Esophagus squamous epithelium (tissue), 5 donors: ENCODE measurements around the gene THY1. TPM values are rescaled to one million over a fixed set of nuclear protein-coding genes. Genes with fewer than 3 reads are reported as not detected.

Source experiments
- DNase-seq: peaks from one replicate; lab custom pipeline; 2025; lab: John Stamatoyannopoulos, UW
- H3K27ac ChIP-seq, 4 donors: fragments of 200-600 bp; sonication (generic); one replicate each; pipeline ENCODE4 v1.5.1; 2016 to 2019; ENCODE audit warnings: mild to moderate bottlenecking in 1 of 4
- H3K27me3 ChIP-seq, 4 donors: fragments of 200-600 bp; sonication (generic); 1 replicate in 3 of 4; 2 replicates in 1 of 4; pipeline versions ENCODE4 v1.5.1 to v1.6.0; 2017 to 2021; ENCODE audit warnings: antibody characterized with exemption in 1 of 4
- H3K36me3 ChIP-seq, 3 donors: fragments of 200-600 bp; sonication (generic); one replicate each; pipeline ENCODE4 v1.5.1; 2016 to 2019
- H3K4me1 ChIP-seq, 3 donors: fragments of 200-600 bp; sonication (generic); one replicate each; pipeline ENCODE4 v1.5.1; 2017 to 2019
- H3K4me3 ChIP-seq, 4 donors: fragments of 200-600 bp; sonication (generic); 1 replicate in 3 of 4; 2 replicates in 1 of 4; pipeline ENCODE4 v1.5.1; 2016 to 2019; ENCODE audit warnings: mild to moderate bottlenecking in 2 of 4, moderate library complexity in 1 of 4
- H3K9me3 ChIP-seq, 3 donors: fragments of 200-600 bp; sonication (generic); one replicate each; pipeline ENCODE4 v1.5.1; 2016 to 2019
- CTCF ChIP-seq, 6 experiments: fragments of 450-650 bp in 4 of 6; fragments of 200-600 bp in 2 of 6; sonication (generic) in 2 of 6; IDR thresholded peaks; one replicate each; pipeline ENCODE4 v1.5.1; 2016 to 2019; ENCODE audit warnings: antibody characterized with exemption in 6 of 6, mild to moderate bottlenecking in 4 of 6, moderate library complexity in 4 of 6
- POLR2A ChIP-seq, 4 donors: fragments of 450-650 bp; IDR thresholded peaks; one replicate each; pipeline ENCODE4 v1.6.1; 2017; ENCODE audit warnings: antibody characterized with exemption in 4 of 4, mild to moderate bottlenecking in 4 of 4, moderate library complexity in 3 of 4
- WGBS, 2 donors: methylation state at CpG; one replicate each; pipeline ENCODE4 v1.1.5; 2018; 5-methylcytosine and 5-hydroxymethylcytosine counted together
- intact Hi-C: fragments of 100-400 bp; cut with DNase I; formaldehyde crosslinking; loops from one replicate; pipeline ENCODE4 v1.15.0; 2022
- total RNA-seq, 4 donors: library from RNA; depleted of rRNA; stranded (reverse); fragments of >200 nt; gene quantifications; one replicate each; pipeline ENCODE4 v1.1.0, GENCODE V29; 2016
- donor health status: DM: yes; HTN: yes; CAD: no.

The THY1 gene
- total RNA-seq, 4 donors from 2014 or later: 0.57 to 7.6 (median 2.9) TPM

- TF ChIP-seq POLR2A (IDR thresholded peaks at IDR 0.05) (no peak), CTCF (IDR thresholded peaks at IDR 0.05) (no peak)
- peaks cover 6 to 68% (median 9%) of the 10 kb centered on the region in 4 donors for H3K27me3 ChIP-seq
- no peak for DNase-seq
- peak overlapping the region; percentile 6 to 64 (median 46) for H3K4me3 ChIP-seq
- intact Hi-C loops: no loop called here
- peak overlapping the region in 3 of 4 donors; percentile 16 to 73 (median 68) for H3K27ac ChIP-seq
- 1% methylated on average over 26 to 27 of the region's 49 CpGs for WGBS, 2 donors
- H3K36me3 ChIP-seq: no peaks in the 10 kb centered on the region
- peaks cover 10 to 44% (median 25%) of the 10 kb centered on the region in 3 donors for H3K4me1 ChIP-seq
- no peaks in the 10 kb centered on the region for H3K9me3 ChIP-seq
These were observed 797 bp downstream of the THY1 start for GRCh38 chr11:119421941-119422808.

GRCh38 chr11:119421351-119421750 lies 1.6 kb downstream of the THY1 start:
- TF ChIP-seq POLR2A (IDR thresholded peaks at IDR 0.05): no peak
- TF ChIP-seq CTCF (IDR thresholded peaks at IDR 0.05): no peak
- H3K4me3 ChIP-seq: peak overlapping the region in 2 of 4 donors; percentile 50 to 64

GRCh38 chr11:119420631-119421030 lies 2.3 kb downstream of the THY1 start:
- Histone ChIP-seq H3K4me1 (peaks cover 10 to 48% (median 28%) of the 10 kb centered on the region in 3 donors), H3K9me3 (no peaks in the 10 kb centered on the region), H3K27me3 (peaks cover 6 to 68% (median 9%) of the 10 kb centered on the region in 4 donors), H3K27ac (no peak overlapping the region), H3K36me3 (no peaks in the 10 kb centered on the region), H3K4me3 (no peak overlapping the region)
- no peak for DNase-seq
- intact Hi-C loops: no loop called here
- 88 to 91% methylated on average over 3 to 6 of the region's 8 CpGs for WGBS, 2 donors
- TF ChIP-seq CTCF (IDR thresholded peaks at IDR 0.05): no peak
- no peak for TF ChIP-seq POLR2A (IDR thresholded peaks at IDR 0.05)

More at GRCh38 chr11:119421351-119421750, 1.6 kb downstream of the THY1 start:
- peaks cover 10 to 48% (median 28%) of the 10 kb centered on the region in 3 donors for H3K4me1 ChIP-seq
- intact Hi-C loops: no loop called here
- H3K36me3 ChIP-seq: no peaks in the 10 kb centered on the region
- H3K27ac ChIP-seq: no peak overlapping the region
- peaks cover 6 to 68% (median 9%) of the 10 kb centered on the region in 4 donors for H3K27me3 ChIP-seq
- no peaks in the 10 kb centered on the region for H3K9me3 ChIP-seq
- DNase-seq: no peak
- 25 to 30% methylated on average over 8 of the region's 8 CpGs for WGBS, 2 donors

- TF ChIP-seq POLR2A (IDR thresholded peaks at IDR 0.05): no peak
- TF ChIP-seq CTCF (IDR thresholded peaks at IDR 0.05): no peak
- no peak for DNase-seq
- intact Hi-C loops: no loop called here
- Histone ChIP-seq H3K27ac (no peak overlapping the region), H3K4me1 (peaks cover 10 to 48% (median 28%) of the 10 kb centered on the region in 3 donors), H3K27me3 (peaks cover 6 to 68% (median 9%) of the 10 kb centered on the region in 4 donors), H3K4me3 (no peak overlapping the region), H3K9me3 (no peaks in the 10 kb centered on the region), H3K36me3 (no peaks in the 10 kb centered on the region)
- 63 to 78% methylated on average over 3 of the region's 18 CpGs for WGBS, 2 donors
These were observed 3.0 kb downstream of the THY1 start for GRCh38 chr11:119419834-119420492.
